ENCODE results near the gene DNAH11. TPM values are rescaled to one million over a fixed set of nuclear protein-coding genes. Genes with fewer than 3 reads are reported as not detected.
"Not testable (repeated sequence)": the region's sequence is repeated elsewhere in the genome, so short reads cannot be mapped to it uniquely, and the experiment has no call there.

Gene DNAH11
- polyA plus RNA-seq, 1 experiment, result 0.59 TPM

DNA sequence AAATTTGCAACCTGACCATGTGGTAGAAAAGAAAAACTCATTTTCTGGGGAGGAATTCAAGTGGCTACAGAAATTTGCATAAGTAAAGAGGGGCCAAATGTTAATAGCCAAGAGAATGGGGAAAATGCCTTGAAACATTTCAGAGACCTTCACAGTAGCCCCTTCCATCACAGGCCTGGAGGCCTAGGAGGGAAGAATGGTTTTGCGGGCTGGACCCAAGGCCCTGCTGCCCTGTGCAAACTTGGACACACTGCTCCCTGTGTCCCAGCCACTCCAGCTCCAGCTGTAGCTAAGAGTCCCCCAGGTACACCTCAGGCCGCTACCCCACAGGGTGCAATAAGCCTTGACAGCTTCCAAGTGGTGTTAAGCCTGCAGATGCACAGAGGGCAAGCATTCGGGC is 16.4 kb upstream of the DNAH11 start:
- ChIA-PET CTCF (interaction anchor here (0.9 to 1.2 kb wide), 2 partner anchors 9 to 479 kb away, joined by 3 read pairs; no protein-coding TSS in a partner anchor), POLR2A (no interaction called here)
- no peak for DNase-seq (ENCODE audit: low read depth)
- Histone ChIP-seq H3K36me3 (ENCODE audit: control insufficient read depth, insufficient read depth, low read length) (no peaks in the 10 kb centered on the region), H3K4me3 (ENCODE audit: low read depth, low read length) (no peak overlapping the region), H3K27me3 (ENCODE audit: control insufficient read depth, insufficient read depth, low read length) (no peaks in the 10 kb centered on the region)
- TF ChIP-seq CTCF (IDR thresholded peaks at IDR 0.05; ENCODE audit: insufficient read depth, low read depth, low read length), result no peak

GRCh38 chr7:21532485-21532884 is 10.4 kb upstream of the DNAH11 start:
- H3K36me3 ChIP-seq (ENCODE audit: control insufficient read depth, insufficient read depth, low read length); CTCF ChIA-PET; H3K4me3 ChIP-seq (ENCODE audit: low read depth, low read length); DNase-seq (ENCODE audit: low read depth); H3K27me3 ChIP-seq (ENCODE audit: control insufficient read depth, insufficient read depth, low read length): not testable (repeated sequence)
- POLR2A ChIA-PET, result interaction anchor here (1.0 kb wide), 1 partner anchor 105 kb away, joined by 3 read pairs; no protein-coding TSS in a partner anchor

DNA sequence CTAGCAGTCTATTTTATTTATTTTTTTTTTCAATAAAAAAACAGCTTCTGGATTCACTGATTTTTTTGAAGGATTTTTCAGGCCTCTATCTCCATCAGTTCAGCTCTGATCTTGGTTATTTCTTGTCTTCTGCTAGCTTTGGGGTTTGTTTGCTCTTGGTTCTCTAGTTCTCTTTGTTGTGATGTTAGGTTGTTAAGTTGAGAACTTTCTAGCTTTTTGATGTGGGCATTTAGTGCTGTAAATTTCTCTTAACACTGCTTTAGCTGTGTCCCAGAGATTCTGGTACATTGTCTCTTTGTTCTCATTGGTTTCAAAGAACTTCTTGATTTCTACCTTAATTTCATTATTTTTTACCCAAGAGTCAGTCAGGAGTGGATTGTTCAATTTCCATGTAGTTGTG is 9.2 kb upstream of the DNAH11 start:
- not testable (repeated sequence) for H3K36me3 ChIP-seq (ENCODE audit: control insufficient read depth, insufficient read depth, low read length)

GRCh38 chr7:21536445-21537118 is 6.3 kb upstream of the DNAH11 start:
- POLR2A ChIA-PET; CTCF ChIA-PET; H3K27me3 ChIP-seq (ENCODE audit: control insufficient read depth, insufficient read depth, low read length); DNase-seq (ENCODE audit: low read depth); H3K4me3 ChIP-seq (ENCODE audit: low read depth, low read length); H3K36me3 ChIP-seq (ENCODE audit: control insufficient read depth, insufficient read depth, low read length): not testable (repeated sequence)

More for the DNA sequence above, 9.2 kb upstream of the DNAH11 start:
- CTCF ChIA-PET; H3K27me3 ChIP-seq (ENCODE audit: control insufficient read depth, insufficient read depth, low read length); DNase-seq (ENCODE audit: low read depth); POLR2A ChIA-PET; H3K4me3 ChIP-seq (ENCODE audit: low read depth, low read length): not testable (repeated sequence)

DNA sequence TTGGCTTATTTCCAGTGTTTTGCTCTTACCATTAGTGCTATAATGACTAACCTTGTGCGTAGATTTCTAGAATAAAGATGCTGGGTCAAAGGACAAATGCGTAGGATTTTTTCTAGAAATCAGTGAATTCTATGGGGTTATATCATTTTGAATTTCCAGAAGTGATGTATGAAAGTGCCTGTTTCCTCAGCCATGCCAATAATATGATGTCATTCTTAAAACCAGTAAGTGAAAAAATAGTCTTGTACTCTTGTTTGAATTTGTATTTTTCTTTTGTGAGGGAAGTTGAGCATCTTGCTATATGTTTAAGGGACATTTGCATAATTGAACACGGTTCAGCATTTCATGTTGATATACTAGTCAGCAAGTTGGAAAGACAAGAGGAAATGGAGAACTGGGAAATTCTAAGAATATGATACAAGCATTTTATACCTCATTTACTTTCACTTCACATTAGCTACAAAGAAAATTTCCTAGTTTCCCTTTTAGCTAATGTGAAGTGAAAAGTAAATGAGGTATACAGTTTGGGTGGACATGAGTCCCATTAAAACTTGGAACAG is 3.8 kb upstream of the DNAH11 start:
- TF ChIP-seq CTCF (IDR thresholded peaks at IDR 0.05; ENCODE audit: insufficient read depth, low read depth, low read length), result no peak
- CTCF ChIA-PET, result no interaction called here
- Histone ChIP-seq H3K27me3 (ENCODE audit: control insufficient read depth, insufficient read depth, low read length) (peaks cover 5% of the 10 kb centered on the region; the same call in 1 of the 2 replicates), H3K36me3 (ENCODE audit: control insufficient read depth, insufficient read depth, low read length) (no peaks in the 10 kb centered on the region), H3K4me3 (ENCODE audit: low read depth, low read length) (no peak overlapping the region)
- POLR2A ChIA-PET, result no interaction called here
- no peak for DNase-seq (ENCODE audit: low read depth)

DNA sequence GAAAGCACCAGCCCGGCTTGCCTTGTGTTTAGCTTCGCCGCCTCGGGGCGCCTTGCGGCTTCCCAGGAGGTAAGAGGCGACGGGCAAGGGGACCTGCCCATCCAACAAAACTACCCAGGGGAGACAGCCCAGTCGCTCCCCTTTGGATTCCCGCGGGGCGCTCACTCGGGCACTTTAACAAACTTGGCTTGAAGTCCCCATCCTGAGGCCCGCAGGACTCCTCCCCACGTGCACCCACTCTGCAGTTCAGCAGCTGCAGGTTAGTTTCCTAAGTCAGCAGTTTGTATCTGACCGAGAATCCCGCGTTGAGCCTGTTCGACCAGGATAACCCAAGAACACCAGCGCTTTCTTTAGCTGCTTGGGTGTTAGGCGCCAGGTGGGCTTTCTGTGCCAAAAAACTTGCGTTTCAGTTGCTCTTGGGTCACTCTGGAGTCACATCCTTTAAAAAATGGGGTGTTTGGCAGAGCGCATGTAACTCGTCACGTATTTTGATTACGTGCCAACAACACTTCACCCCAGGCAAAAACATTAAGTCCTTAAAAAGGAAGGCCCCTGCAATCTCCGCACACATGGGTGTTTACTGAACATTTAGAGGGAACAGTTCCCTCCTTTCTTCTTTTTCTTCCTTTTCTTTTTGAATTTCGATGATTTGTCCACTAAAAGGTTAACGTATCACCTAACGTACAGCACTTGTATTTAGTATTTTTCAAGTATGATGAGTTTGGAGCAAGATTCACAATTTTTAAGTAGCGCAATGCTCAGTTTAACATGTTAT is 876 bp downstream of the DNAH11 start:
- H3K4me3 ChIP-seq (ENCODE audit: low read depth, low read length), result peak overlapping the region; percentile 45
- no peak for TF ChIP-seq CTCF (IDR thresholded peaks at IDR 0.05; ENCODE audit: insufficient read depth, low read depth, low read length)
- peaks cover 5% of the 10 kb centered on the region for H3K27me3 ChIP-seq (ENCODE audit: control insufficient read depth, insufficient read depth, low read length)
- no peak for DNase-seq (ENCODE audit: low read depth)
- no peaks in the 10 kb centered on the region for H3K36me3 ChIP-seq (ENCODE audit: control insufficient read depth, insufficient read depth, low read length)
- ChIA-PET CTCF (no interaction called here), POLR2A (no interaction called here)
